ENCODE results near the gene MESP2. TPM values are rescaled to one million over a fixed set of nuclear protein-coding genes. Genes with fewer than 3 reads are reported as not detected.

MESP2 gene
- total RNA-seq, 1 experiment from 2014 or later: 0.28 TPM

GRCh38 chr15:89745768-89746167 is 30.4 kb upstream of the MESP2 start:
- no peak for DNase-seq
- H4K5ac ChIP-seq (ENCODE audit: insufficient read length, low read depth, low read length): no peak overlapping the region
- H4K91ac ChIP-seq (ENCODE audit: insufficient read length, low read depth, low read length): no peak overlapping the region
- no peaks in the 10 kb centered on the region; the same call in 1 of the 2 replicates for H3K4me1 ChIP-seq (ENCODE audit: insufficient read depth, low read length)
- H3T11ph ChIP-seq (ENCODE audit: low read length): no peak overlapping the region
- no peaks in the 10 kb centered on the region for H3K9me3 ChIP-seq (ENCODE audit: control insufficient read depth, low read depth, low read length)
- Mint-ChIP-seq H3K27me3 (ENCODE audit: low read depth) (peaks cover 16% of the 10 kb centered on the region), H3K4me3 (no peak overlapping the region), H3K9me3 (no peaks in the 10 kb centered on the region; a peak in 1 of 5 replicates), H3K4me1 (peaks cover 14 to 21% of the 10 kb centered on the region in 2 experiments), H3K27ac (no peak overlapping the region), H3K36me3 (ENCODE audit: insufficient read depth in 1 of 3, low read depth in 3 of 3) (peaks cover 0 to 3% (median 0%) of the 10 kb centered on the region in 3 experiments; a peak in 1 of 7 replicates)
- no peak overlapping the region for H3K18ac ChIP-seq (ENCODE audit: insufficient read length, low read depth, low read length)
- H2BK15ac ChIP-seq (ENCODE audit: low read depth, low read length): no peak overlapping the region
- H3K9ac ChIP-seq (ENCODE audit: extremely low read depth, insufficient read length, low read length): no peak overlapping the region
- TF ChIP-seq CTCF (conservative IDR thresholded peaks at IDR 0.05): no peak
- H3K79me2 ChIP-seq (ENCODE audit: insufficient read depth, low read length): no peaks in the 10 kb centered on the region
- no peak overlapping the region for H4K8ac ChIP-seq (replicated peaks; ENCODE audit: insufficient read length, low read depth, low read length)
- H3K14ac ChIP-seq (ENCODE audit: insufficient read depth, low read length): no peak overlapping the region; the same call in 1 of the 2 replicates
- no peak overlapping the region for H2BK20ac ChIP-seq (ENCODE audit: low read depth, low read length, poor library complexity, severe bottlenecking)
- no peaks in the 10 kb centered on the region for H4K20me1 ChIP-seq (ENCODE audit: control insufficient read depth, insufficient read depth, insufficient read length)
- no peak overlapping the region for H2AFZ ChIP-seq (ENCODE audit: low read length)
- no peak overlapping the region for H3K56ac ChIP-seq (ENCODE audit: insufficient read length, low read depth, low read length)
- no peak overlapping the region for H3K27ac ChIP-seq (ENCODE audit: insufficient read length, low read depth, low read length)
- H3K4me2 ChIP-seq (ENCODE audit: insufficient read depth, insufficient read length, low read length): no peak overlapping the region
- H3K23ac ChIP-seq (ENCODE audit: insufficient read length, low read depth, low read length): no peak overlapping the region
- H3K4ac ChIP-seq (ENCODE audit: low read depth, low read length): no peak overlapping the region
- peaks cover 34% of the 10 kb centered on the region for H3K27me3 ChIP-seq (ENCODE audit: insufficient read depth, low read length)
- 100% methylated on average over 1 of the region's 1 CpG for WGBS (ENCODE audit: extremely low coverage, insufficient read length, low lambda C conversion rate)
- no peak overlapping the region for H2BK12ac ChIP-seq (ENCODE audit: insufficient read length, low read depth, low read length)
- no peak overlapping the region for H2BK5ac ChIP-seq (ENCODE audit: insufficient read length, low read length)
- no peak overlapping the region for H2AK5ac ChIP-seq (ENCODE audit: insufficient read length, low read length)
- no peaks in the 10 kb centered on the region for H3K79me1 ChIP-seq (ENCODE audit: insufficient read depth, low read depth, low read length, poor library complexity, severe bottlenecking)
- peaks cover 8% of the 10 kb centered on the region for H3K23me2 ChIP-seq (ENCODE audit: insufficient read length, low read depth, low read length, poor library complexity, severe bottlenecking)
- H2BK120ac ChIP-seq (ENCODE audit: low read depth, low read length, poor library complexity, severe bottlenecking): no peak overlapping the region
